A549 (cell line): ENCODE results near the gene TYW5.

Source experiments
- CEBPB ChIP-seq, 2 experiments: fragments of >200 bp in 1 of 2; sonication (Bioruptor Twin) in 1 of 2; formaldehyde crosslinking in 1 of 2; IDR thresholded peaks; 2 replicates each; pipeline ENCODE4 v1.6.1; 2012 to 2016
- EHMT2 ChIP-seq: fragments of 200-600 bp; sonication (generic); IDR thresholded peaks from 2 replicates; pipeline ENCODE4 v1.6.1; 2016; ENCODE audit warnings: antibody characterized with exemption, low read depth, mild to moderate bottlenecking, moderate library complexity
- ESRRA ChIP-seq: fragments of 150-350 bp; IDR thresholded peaks from 2 replicates; pipeline ENCODE4 v1.6.1; 2014; ENCODE audit warnings: mild to moderate bottlenecking, low read length, borderline replicate concordance
- HOXA7 ChIP-seq: fragments of 250-450 bp; sonication (Bioruptor Pico); IDR thresholded peaks from 2 replicates; pipeline ENCODE4 v1.5.0; 2020; ENCODE audit warnings: mild to moderate bottlenecking, moderate library complexity
- POLR2A ChIP-seq: IDR thresholded peaks from 2 replicates; pipeline ENCODE4 v1.6.1; 2012; ENCODE audit warnings: mild to moderate bottlenecking, low read length
- RCOR1 ChIP-seq: fragments of 150-350 bp; IDR thresholded peaks from 2 replicates; pipeline ENCODE4 v1.6.1; 2014; ENCODE audit warnings: antibody characterized with exemption, low read length, low read depth
- RFX5 ChIP-seq: fragments of 450-650 bp; IDR thresholded peaks from 2 replicates; pipeline ENCODE4 v1.7.1; 2014; ENCODE audit warnings: antibody characterized with exemption, mild to moderate bottlenecking, moderate library complexity
- ZSCAN20 ChIP-seq: fragments of 250-450 bp; sonication (Bioruptor Pico); IDR thresholded peaks from 2 replicates; pipeline ENCODE4 v1.8.0; 2022; ENCODE audit warnings: mild to moderate bottlenecking, moderate library complexity
- TF ChIP-seq, protein P1 (sequence below): fragments of >200 bp; sonication (Bioruptor Twin); formaldehyde crosslinking; IDR thresholded peaks from 3 replicates; pipeline ENCODE4 v1.5.1; 2016
- TF ChIP-seq, protein P2 (sequence below): fragments of 450-650 bp; IDR thresholded peaks from 2 replicates; pipeline ENCODE4 v1.6.1; 2014; ENCODE audit warnings: antibody characterized with exemption
- TF ChIP-seq, protein P3 (sequence below): IDR thresholded peaks from 2 replicates; pipeline ENCODE4 v1.6.1; 2012

DNA sequence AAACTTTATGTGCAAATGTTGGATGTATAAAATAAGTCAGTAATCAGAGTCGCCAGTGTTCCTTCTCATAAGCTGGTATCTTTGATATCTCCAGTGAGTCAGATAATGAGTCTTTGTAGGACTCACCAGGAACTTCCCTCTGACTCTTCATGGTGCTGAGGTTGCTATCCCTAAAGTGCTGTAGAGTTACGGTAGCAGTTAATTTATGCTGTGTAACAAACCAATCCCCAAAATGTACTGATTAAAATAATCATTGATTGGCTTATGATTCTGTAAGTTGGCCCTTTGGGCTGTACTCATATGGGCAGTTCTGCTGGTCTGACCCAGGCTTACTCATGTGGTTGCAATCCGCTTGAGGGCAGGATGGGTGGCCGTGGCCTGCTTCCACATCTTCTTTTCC is 43.9 kb upstream of the TYW5 start:
- no peak for TF ChIP-seq HOXA7 (CRISPR knock-in tag)
- TF ChIP-seq, protein P1, sequence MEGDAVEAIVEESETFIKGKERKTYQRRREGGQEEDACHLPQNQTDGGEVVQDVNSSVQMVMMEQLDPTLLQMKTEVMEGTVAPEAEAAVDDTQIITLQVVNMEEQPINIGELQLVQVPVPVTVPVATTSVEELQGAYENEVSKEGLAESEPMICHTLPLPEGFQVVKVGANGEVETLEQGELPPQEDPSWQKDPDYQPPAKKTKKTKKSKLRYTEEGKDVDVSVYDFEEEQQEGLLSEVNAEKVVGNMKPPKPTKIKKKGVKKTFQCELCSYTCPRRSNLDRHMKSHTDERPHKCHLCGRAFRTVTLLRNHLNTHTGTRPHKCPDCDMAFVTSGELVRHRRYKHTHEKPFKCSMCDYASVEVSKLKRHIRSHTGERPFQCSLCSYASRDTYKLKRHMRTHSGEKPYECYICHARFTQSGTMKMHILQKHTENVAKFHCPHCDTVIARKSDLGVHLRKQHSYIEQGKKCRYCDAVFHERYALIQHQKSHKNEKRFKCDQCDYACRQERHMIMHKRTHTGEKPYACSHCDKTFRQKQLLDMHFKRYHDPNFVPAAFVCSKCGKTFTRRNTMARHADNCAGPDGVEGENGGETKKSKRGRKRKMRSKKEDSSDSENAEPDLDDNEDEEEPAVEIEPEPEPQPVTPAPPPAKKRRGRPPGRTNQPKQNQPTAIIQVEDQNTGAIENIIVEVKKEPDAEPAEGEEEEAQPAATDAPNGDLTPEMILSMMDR, result no peak
- no peak for TF ChIP-seq RFX5
- TF ChIP-seq CEBPB (IDR thresholded peaks at IDR 0.05), result no peak
- no peak for TF ChIP-seq POLR2A
- TF ChIP-seq ESRRA, result no peak
- no peak for TF ChIP-seq EHMT2
- TF ChIP-seq RCOR1, result no peak
- TF ChIP-seq, protein P2, sequence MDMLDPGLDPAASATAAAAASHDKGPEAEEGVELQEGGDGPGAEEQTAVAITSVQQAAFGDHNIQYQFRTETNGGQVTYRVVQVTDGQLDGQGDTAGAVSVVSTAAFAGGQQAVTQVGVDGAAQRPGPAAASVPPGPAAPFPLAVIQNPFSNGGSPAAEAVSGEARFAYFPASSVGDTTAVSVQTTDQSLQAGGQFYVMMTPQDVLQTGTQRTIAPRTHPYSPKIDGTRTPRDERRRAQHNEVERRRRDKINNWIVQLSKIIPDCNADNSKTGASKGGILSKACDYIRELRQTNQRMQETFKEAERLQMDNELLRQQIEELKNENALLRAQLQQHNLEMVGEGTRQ, result no peak
- no peak for TF ChIP-seq ZSCAN20
- TF ChIP-seq, protein P3, sequence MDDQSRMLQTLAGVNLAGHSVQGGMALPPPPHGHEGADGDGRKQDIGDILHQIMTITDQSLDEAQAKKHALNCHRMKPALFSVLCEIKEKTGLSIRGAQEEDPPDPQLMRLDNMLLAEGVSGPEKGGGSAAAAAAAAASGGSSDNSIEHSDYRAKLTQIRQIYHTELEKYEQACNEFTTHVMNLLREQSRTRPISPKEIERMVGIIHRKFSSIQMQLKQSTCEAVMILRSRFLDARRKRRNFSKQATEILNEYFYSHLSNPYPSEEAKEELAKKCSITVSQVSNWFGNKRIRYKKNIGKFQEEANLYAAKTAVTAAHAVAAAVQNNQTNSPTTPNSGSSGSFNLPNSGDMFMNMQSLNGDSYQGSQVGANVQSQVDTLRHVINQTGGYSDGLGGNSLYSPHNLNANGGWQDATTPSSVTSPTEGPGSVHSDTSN, result no peak
